HG03520 (cell line): ENCODE data around the gene MAP3K20.
"Not testable (repeated sequence)": the region's sequence is repeated elsewhere in the genome, so short reads cannot be mapped to it uniquely, and the experiment has no call there.

ENCODE experiments used
- ATAC-seq: cut with Tn5 transposase; IDR thresholded peaks from one replicate; pipeline ENCODE4 v1.9.1; 2021; ENCODE audit warnings: mild to moderate bottlenecking, moderate library complexity; ENCODE audit not compliant: unreplicated experiment

The MAP3K20 gene

GRCh38 chr2:173075781-173076580, at the start of gene MAP3K20:
MAP3K20 (plus strand) TSS chr2:173075846; CDS start chr2:173091032, 15,186 bp downstream.
- ATAC-seq, result peak; percentile 52

- ATAC-seq, result no peak
Observed at GRCh38 chr2:173026479-173026878, 49.2 kb upstream of the MAP3K20 start.

GRCh38 chr2:173027181-173028128, 48.2 kb upstream of the MAP3K20 start:
- no peak for ATAC-seq

GRCh38 chr2:173028141-173028540, 47.5 kb upstream of the MAP3K20 start:
- no peak for ATAC-seq

GRCh38 chr2:173028671-173029070, 47.0 kb upstream of the MAP3K20 start:
- no peak for ATAC-seq

GRCh38 chr2:173030561-173031490, 44.8 kb upstream of the MAP3K20 start:
- no peak for ATAC-seq

- no peak for ATAC-seq
Observed at GRCh38 chr2:173032032-173032431, 43.6 kb upstream of the MAP3K20 start.

- ATAC-seq, result no peak
Observed at GRCh38 chr2:173033084-173033483, 42.6 kb upstream of the MAP3K20 start.

GRCh38 chr2:173034143-173034542, 41.5 kb upstream of the MAP3K20 start:
- ATAC-seq, result no peak

- ATAC-seq, result no peak
Observed at GRCh38 chr2:173037245-173038120, 38.2 kb upstream of the MAP3K20 start.

GRCh38 chr2:173038257-173038656, 37.4 kb upstream of the MAP3K20 start:
- ATAC-seq, result not testable (repeated sequence)

GRCh38 chr2:173040729-173041128, 34.9 kb upstream of the MAP3K20 start:
- ATAC-seq, result no peak

GRCh38 chr2:173043476-173043875, 32.2 kb upstream of the MAP3K20 start:
- ATAC-seq, result no peak

GRCh38 chr2:173043897-173044519, 31.6 kb upstream of the MAP3K20 start:
- no peak for ATAC-seq

GRCh38 chr2:173044686-173045085, 31.0 kb upstream of the MAP3K20 start:
- ATAC-seq, result no peak

GRCh38 chr2:173045181-173045580, 30.5 kb upstream of the MAP3K20 start:
- ATAC-seq, result no peak

GRCh38 chr2:173048522-173048896, 27.1 kb upstream of the MAP3K20 start:
- no peak for ATAC-seq

GRCh38 chr2:173048897-173049661, 26.6 kb upstream of the MAP3K20 start:
- ATAC-seq, result peak; percentile 88
